Fibroblast of skin of right quadriceps (primary cell): ENCODE results near the gene SLC44A4.
"Not testable (repeated sequence)": the region's sequence is repeated elsewhere in the genome, so short reads cannot be mapped to it uniquely, and the experiment has no call there.

Source experiments
- DNase-seq: peaks from one replicate; pipeline ENCODE4 v3.0.0-alpha.2; 2013

The SLC44A4 gene

GRCh38 chr6:31878222-31878621 is 575 bp downstream of the SLC44A4 start:
- DNase-seq = no peak

DNA sequence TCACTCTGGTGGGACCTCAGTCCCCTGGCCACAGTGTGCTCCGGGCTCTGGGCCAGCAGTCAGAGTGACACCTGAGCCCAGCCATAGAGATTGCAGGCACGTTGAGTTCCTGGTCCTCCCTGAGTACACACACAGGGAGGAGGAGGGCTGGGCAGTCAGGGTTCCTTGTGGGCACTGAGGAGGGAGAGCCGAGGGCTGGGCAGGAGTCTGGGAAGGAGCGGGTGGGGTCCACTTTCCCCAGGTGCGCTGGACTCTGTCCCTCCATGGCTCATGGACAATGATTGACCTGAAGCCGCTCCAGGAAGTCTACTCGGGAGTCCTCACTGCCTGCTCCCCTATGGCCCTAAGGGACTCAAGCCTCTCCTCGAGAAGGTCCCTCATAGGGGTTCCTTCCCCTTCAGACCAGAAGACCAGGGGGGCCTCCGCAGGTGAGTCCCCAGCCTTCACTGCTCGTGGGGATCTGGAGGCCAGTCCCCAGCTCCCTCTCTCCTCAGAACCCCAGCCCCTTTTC is 1.1 kb downstream of the SLC44A4 start:
- no peak for DNase-seq

DNA sequence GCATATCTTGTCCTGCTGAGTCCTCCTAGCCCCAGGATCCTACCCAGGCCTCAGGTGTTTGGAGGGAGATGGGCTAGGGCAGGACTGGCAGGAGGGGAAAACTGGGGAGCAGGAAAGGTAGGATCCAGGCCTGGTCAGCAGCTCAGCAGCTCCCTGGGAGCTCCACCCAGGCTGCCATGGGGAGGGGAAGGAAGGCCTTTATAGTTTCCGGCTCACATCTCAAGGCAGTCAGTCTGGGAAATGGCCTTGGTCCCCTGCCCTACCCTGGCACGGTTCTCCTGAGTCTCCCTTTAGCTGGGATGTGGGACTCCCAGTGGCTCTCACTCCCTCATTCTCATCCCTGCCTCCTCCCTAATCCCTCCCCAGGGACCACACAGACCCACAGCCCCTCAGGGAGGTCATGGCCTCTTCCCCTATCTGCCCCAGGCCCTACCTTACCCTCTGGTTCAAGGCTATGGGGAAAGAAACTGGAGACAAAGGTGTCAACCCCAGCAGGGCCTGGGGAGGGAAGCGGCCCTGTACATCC is 1.6 kb downstream of the SLC44A4 start:
- no peak for DNase-seq

- DNase-seq = no peak
Observed at GRCh38 chr6:31876357-31876756, 2.4 kb downstream of the SLC44A4 start.

DNA sequence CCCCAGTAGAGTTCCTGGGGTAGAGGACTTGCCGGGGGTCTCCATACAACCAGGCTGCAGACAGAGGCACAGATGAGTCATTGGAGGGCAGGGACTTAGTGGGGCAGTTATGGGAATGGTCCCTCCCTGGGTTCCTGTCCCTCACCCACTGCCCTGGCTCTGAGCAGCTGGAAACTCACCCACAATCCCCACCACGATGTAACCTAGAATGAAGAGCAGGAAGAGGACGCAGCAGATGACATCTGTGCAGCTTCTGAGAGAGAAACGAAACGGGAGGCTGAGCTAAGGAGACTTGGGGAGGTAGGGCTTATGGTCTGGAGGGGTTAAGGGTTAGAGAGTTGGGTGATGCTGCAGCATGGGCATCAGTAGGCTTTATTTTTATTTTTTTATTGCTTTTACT is 2.9 kb downstream of the SLC44A4 start:
- DNase-seq = no peak

DNA sequence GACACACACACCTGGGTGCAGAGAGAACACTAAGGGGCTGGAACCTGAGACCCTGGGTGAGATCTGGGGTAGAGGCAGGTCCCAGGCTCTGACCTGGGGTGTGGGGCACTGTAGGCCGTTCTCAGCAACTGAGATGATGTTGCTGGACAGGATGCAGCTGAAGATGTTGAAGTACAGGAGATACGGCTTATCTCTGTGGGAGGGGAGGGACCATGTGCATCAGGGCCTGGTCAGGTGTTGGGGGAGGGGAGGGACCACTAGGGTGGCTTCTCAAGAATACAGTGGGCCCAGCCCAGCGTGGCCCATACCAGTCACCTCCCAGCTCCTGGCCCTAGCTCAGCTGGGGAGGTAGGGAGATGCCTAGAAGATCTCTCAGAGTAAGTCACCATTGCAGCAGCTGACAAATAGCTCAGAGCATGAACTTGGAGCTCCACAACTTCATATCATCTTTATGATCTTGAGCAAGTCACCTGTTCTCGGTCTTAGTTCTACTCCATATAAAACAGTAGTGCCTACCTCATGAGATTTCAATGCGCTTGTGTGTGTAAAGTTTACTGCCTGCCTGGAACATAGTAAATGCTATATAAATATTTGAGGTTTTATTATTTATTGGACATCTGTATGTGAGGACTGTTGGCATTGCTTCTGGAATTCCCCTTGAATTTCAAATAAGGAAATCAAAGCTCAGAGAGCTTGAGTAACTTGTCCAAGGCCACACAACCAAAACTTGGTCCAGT is 3.8 kb downstream of the SLC44A4 start:
- DNase-seq = peak; percentile 29

- no peak for DNase-seq
Observed at GRCh38 chr6:31874084-31874670, 4.6 kb downstream of the SLC44A4 start.

DNA sequence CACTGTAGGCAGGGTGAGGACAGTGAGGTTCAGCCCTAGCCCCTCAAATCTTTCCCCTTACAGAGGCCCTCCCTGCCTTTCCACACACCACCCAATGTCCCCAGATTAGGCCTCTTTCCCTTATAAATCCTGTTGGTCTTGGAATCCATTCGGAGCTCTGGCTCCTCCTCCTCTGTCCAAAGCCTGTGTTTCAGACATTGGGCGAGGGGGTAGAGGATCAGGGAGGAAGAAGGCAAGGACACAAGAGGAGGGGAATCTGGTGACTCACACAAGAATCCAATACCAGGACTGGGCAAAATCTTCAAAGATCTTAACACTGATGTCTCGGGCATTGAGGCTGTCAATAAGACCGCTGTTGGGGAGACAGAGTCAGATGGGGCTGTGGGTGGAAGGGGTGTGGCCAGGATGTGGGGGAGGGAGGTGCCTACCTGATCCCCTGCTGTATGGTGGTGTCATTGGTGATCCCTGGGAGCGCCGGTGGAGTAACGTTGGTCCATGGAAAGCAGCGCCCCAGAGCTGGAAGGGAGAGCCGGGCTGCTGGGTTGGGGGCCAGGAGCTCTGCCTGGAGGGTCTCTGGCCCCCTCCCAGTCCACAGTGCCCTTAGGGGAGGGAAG is 7.6 kb downstream of the SLC44A4 start:
- DNase-seq = peak; percentile 57

GRCh38 chr6:31870385-31870921 is 8.3 kb downstream of the SLC44A4 start:
- DNase-seq = no peak

DNA sequence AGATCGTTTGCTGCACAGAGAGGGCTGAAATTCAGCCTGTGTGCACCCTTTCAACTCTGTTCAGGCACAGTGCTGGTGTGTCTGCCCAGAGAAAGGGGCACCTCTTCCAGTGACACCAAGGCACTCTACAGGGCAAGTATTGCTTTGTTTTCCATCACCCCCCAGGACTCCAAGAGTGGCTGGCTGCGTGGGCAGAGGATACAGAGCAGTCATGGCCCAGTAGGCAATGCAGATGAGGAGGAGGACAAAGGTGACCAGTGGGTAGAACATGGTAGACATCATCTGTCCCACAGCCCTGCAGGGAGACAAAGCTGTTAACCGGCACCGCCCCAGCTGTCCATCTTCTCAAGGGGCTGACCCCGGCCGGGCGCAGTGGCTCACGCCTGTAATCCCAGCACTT is 9.5 kb downstream of the SLC44A4 start:
- no peak for DNase-seq

GRCh38 chr6:31868658-31868971 is 10.2 kb downstream of the SLC44A4 start:
- not testable (repeated sequence) for DNase-seq

GRCh38 chr6:31865205-31866118 is 13.3 kb downstream of the SLC44A4 start:
- DNase-seq = no peak

DNA sequence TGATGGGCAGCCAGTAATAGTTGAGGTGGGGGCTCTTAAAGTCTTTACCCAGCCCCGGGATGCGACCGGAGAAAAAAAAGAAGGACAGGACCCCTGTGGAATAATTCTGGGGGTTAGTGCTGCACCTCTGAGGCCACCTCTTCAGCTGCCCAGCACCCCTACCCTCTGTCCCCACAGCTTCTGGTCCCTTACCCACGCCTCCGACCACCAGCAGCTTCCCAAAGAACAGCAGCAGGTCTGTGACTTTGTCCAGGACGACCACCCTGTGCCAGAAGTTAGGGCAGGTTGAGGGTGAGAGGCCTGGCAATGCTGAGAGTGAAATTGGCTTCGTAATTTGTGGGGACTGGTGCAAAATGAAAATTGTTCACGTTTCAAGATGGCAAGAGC is 14.0 kb downstream of the SLC44A4 start:
- DNase-seq = no peak

DNA sequence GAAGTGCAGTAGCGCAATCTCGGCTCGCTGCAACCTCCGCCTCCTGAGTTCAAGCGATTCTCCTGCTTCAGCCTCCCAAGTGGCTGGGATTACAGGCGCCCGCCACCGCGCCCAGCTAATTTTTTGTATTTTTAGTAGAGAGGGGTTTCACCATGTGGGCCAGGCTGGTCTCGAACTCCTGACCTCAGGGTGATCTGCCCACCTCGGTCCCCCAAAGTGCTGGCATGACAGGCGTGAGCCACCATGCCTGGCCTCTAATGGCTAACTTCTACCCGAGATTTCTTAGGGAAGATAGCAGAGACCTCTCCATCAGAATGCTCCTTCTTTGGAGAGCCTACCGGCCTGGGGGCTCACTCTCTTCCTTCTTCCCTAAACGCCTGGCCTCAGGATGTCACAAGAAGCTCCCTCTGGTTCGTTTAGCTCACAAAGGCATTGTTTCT is 14.7 kb downstream of the SLC44A4 start:
- DNase-seq = not testable (repeated sequence)

DNA sequence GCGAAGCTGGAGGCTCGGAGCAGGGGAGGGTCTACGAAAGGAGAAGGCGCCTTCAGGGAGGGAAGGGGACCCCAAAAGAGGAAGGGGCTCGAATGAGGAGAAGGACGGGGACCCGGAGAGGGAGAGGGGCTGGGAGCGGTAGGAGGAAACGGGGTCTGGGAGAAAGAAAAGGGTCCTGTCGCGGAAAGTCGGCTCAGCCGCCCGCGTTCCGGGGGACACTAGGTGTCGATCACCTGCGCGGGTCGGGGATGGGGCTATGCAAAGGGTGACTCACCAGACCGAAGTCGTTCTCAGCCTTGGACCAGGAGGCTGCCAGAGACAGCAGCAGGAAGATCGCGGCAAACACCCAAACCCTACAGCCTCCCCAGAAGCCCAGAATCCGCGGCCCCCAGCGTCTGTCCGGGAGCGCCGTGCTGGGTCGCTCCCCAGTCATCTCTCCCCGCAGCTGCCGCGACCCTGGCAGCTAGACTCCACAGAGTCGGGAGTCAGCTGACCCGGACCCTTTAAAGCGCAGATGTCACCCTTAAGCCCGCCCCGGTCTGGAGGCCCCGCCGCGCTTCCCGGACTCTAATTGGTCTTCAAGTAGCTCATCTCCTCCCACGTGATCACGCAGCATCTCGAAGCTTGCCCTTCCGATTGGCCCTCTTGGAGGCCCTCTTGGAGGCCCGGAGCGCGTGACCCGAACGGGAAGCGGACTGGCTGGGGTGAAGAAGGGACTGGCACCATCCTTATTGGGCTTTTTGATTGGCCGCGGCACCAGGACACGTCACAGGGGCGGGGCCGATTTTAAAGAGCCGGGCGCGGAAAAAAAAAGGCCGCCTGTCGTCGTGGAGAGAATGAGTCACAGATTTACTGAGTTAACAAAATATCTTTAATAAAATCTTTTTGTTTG is 16.2 kb downstream of the SLC44A4 start, which contains the start of gene NEU1:
Gene NEU1 (minus strand): TSS at position 478 of the 892 bp plus-strand sequence. CDS start 45 bp downstream, at position 433.
- DNase-seq = peak; percentile 100

GRCh38 chr6:31861919-31862343 is 16.9 kb downstream of the SLC44A4 start:
- DNase-seq = no peak

- no peak for DNase-seq
Observed at GRCh38 chr6:31861150-31861549, 17.6 kb downstream of the SLC44A4 start.

- DNase-seq = no peak
Observed at GRCh38 chr6:31860349-31860748, 18.4 kb downstream of the SLC44A4 start.

- no peak for DNase-seq
Observed at GRCh38 chr6:31859923-31860322, 18.9 kb downstream of the SLC44A4 start.

GRCh38 chr6:31858707-31859106 is 20.1 kb downstream of the SLC44A4 start:
- DNase-seq = no peak

GRCh38 chr6:31857774-31858173 is 21.0 kb downstream of the SLC44A4 start:
- DNase-seq = not testable (repeated sequence)
